ENCODE data around the gene UPF2. TPM values are rescaled to one million over a fixed set of nuclear protein-coding genes. Genes with fewer than 3 reads are reported as not detected.
A peak's percentile ranks its signal among the peaks of the same experiment; 100 is the strongest.

The UPF2 gene
- total and polyA plus RNA-seq, 4 donors, result 7.4 to 36.4 (median 13.3) TPM

DNA sequence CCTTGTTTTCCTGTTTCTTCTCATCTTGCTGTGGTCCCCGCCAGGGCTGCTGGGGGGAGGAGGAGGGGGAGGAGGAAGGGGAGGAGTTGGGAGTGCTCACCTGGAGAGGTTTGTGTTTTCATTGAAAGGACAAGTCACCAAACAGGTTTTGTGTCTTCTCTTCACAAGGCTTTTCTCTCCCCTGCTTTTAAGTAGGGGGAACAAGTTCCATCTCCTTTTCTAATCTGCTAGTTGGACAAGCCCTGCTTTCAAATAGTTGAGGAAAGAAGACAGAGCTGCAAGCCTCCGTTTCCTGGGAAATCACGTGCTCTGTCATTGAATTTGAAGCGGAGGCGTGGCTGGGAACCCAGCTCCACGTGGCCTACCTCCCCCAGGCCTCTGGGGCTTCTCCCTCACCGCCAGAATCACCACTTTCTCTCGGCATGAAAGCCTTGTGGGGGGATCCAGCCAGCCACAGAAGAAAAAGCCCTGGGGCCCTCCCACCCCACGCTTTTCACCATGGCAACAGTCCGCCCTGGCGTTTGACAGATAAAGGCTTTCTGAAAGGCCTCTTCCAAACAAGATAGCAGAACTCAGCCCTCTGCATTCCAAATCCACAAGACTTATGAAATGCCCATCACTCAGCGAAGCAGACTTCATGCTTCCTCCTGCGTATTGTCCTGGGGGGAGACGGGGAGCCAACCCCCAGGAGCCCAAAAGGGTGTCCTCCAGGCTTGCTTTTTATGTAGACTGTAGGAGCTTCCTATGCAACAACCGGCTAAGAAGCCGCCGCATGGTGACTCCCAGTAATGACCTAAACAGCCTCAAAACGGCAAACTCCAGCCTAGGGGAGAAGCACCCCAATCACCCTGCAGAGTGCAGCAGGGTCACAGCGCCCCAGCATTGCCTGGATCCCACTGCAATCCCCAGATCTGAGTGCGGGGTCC lies 167.8 kb downstream of the UPF2 start:
- peak overlapping the region in 1 of 2 donors; percentile 91 for H3K27ac ChIP-seq (ENCODE audit: low read depth in 1 of 2, low read length in 1 of 2)
- ATAC-seq (ENCODE audit: insufficient read depth, low FRiP score), result peak; percentile 44
- peaks cover 0 to 5% (median 0%) of the 10 kb centered on the region in 4 donors for H3K36me3 ChIP-seq (ENCODE audit: control insufficient read depth in 4 of 4, insufficient read depth in 4 of 4, low read length in 4 of 4)
- no peak overlapping the region for H3K9ac ChIP-seq (ENCODE audit: insufficient read depth in 1 of 2, low read length in 2 of 2)
- H3K4me1 ChIP-seq (ENCODE audit: control insufficient read depth in 5 of 5, insufficient read depth in 5 of 5, low read length in 5 of 5), result peaks cover 0 to 24% (median 16%) of the 10 kb centered on the region in 5 donors
- TF ChIP-seq, protein P1, sequence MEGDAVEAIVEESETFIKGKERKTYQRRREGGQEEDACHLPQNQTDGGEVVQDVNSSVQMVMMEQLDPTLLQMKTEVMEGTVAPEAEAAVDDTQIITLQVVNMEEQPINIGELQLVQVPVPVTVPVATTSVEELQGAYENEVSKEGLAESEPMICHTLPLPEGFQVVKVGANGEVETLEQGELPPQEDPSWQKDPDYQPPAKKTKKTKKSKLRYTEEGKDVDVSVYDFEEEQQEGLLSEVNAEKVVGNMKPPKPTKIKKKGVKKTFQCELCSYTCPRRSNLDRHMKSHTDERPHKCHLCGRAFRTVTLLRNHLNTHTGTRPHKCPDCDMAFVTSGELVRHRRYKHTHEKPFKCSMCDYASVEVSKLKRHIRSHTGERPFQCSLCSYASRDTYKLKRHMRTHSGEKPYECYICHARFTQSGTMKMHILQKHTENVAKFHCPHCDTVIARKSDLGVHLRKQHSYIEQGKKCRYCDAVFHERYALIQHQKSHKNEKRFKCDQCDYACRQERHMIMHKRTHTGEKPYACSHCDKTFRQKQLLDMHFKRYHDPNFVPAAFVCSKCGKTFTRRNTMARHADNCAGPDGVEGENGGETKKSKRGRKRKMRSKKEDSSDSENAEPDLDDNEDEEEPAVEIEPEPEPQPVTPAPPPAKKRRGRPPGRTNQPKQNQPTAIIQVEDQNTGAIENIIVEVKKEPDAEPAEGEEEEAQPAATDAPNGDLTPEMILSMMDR (IDR thresholded peaks at IDR 0.05; ENCODE audit: control extremely low read depth, extremely low read depth), result no peak
- no peaks in the 10 kb centered on the region for H3K27me3 ChIP-seq (ENCODE audit: control insufficient read depth in 3 of 3, insufficient read depth in 3 of 3, low read length in 2 of 3)
- 33 to 36% methylated on average over 20 of the region's 20 CpGs for WGBS, 2 donors
- DNase-seq, result peak; percentile 71 to 79 (median 76)
- H3K9me3 ChIP-seq (ENCODE audit: control insufficient read depth in 4 of 4, insufficient read depth in 3 of 4, low read length in 3 of 4), result no peaks in the 10 kb centered on the region
- no peak overlapping the region for H3K4me3 ChIP-seq

DNA sequence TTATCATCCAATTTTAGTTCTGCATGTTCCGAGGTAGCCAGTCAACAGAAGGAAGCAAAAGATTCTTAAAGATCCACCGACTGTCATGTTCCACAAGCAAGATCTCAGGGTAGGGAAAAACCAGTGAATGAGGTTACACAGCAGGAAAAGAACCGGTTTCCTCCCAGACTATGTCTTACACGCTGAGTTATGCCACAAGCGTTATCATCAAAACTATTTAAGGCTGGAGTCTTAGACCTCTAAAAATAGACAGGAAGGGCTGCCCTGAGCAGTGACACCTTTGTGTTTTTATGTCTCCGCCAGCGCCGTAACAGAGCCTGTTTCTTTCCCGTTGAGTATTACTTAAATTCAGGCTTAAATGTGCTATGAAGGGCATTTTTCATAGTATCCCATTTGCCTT lies 171.1 kb downstream of the UPF2 start:
- peak in 1 of 3 donors; percentile 25 for DNase-seq
- 19 to 27% methylated on average over 9 of the region's 9 CpGs for WGBS, 2 donors

DNA sequence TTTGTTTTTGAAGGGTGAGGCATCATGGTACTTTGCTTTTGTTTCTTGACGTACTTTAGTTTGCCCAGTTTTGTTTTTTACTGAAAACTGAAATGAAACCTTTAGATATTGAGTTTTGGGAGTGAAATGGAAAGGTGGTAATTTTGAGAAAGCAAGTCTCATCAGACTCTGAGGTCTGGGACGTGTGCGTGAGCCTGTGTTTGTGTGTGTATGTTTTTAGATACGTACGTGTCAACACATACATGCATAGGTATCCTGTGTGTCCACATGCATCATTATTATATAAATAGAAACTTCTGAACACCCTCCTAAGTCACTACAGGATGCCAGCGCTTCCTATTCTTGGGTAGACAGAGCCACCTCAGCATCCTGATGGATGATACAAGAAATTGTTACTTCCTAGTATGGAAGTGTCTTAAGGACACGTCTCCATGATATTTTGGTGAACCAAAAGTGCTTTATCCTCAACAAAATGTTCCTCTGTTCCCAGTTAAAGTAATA lies 171.7 kb downstream of the UPF2 start:
- Histone ChIP-seq H3K9me3 (ENCODE audit: control insufficient read depth in 4 of 4, insufficient read depth in 3 of 4, low read length in 3 of 4) (no peaks in the 10 kb centered on the region), H3K27ac (ENCODE audit: low read depth in 1 of 2, low read length in 1 of 2) (no peak overlapping the region), H3K9ac (ENCODE audit: insufficient read depth in 1 of 2, low read length in 2 of 2) (no peak overlapping the region), H3K36me3 (ENCODE audit: control insufficient read depth in 4 of 4, insufficient read depth in 4 of 4, low read length in 4 of 4) (peaks cover 0 to 13% (median 0%) of the 10 kb centered on the region in 4 donors), H3K4me1 (ENCODE audit: control insufficient read depth in 5 of 5, insufficient read depth in 5 of 5, low read length in 5 of 5) (peaks cover 0 to 25% (median 12%) of the 10 kb centered on the region in 5 donors), H3K4me3 (no peak overlapping the region), H3K27me3 (ENCODE audit: control insufficient read depth in 3 of 3, insufficient read depth in 3 of 3, low read length in 2 of 3) (peaks cover 0 to 4% (median 0%) of the 10 kb centered on the region in 3 donors)
- DNase-seq, result peak in 1 of 3 donors; percentile 14
- TF ChIP-seq, protein P1 (IDR thresholded peaks at IDR 0.05; ENCODE audit: control extremely low read depth, extremely low read depth), result no peak
- no peak for ATAC-seq (ENCODE audit: insufficient read depth, low FRiP score)
- 66 to 71% methylated on average over 7 of the region's 7 CpGs for WGBS, 2 donors

More for the DNA sequence above, 171.1 kb downstream of the UPF2 start:
- Histone ChIP-seq H3K9ac (ENCODE audit: insufficient read depth in 1 of 2, low read length in 2 of 2) (no peak overlapping the region), H3K36me3 (ENCODE audit: control insufficient read depth in 4 of 4, insufficient read depth in 4 of 4, low read length in 4 of 4) (peaks cover 0 to 13% (median 0%) of the 10 kb centered on the region in 4 donors), H3K27me3 (ENCODE audit: control insufficient read depth in 3 of 3, insufficient read depth in 3 of 3, low read length in 2 of 3) (peaks cover 0 to 4% (median 0%) of the 10 kb centered on the region in 3 donors), H3K27ac (ENCODE audit: low read depth in 1 of 2, low read length in 1 of 2) (no peak overlapping the region), H3K9me3 (ENCODE audit: control insufficient read depth in 4 of 4, insufficient read depth in 3 of 4, low read length in 3 of 4) (no peaks in the 10 kb centered on the region), H3K4me3 (no peak overlapping the region), H3K4me1 (ENCODE audit: control insufficient read depth in 5 of 5, insufficient read depth in 5 of 5, low read length in 5 of 5) (peaks cover 0 to 28% (median 16%) of the 10 kb centered on the region in 5 donors)
- no peak for ATAC-seq (ENCODE audit: insufficient read depth, low FRiP score)
- TF ChIP-seq, protein P1 (IDR thresholded peaks at IDR 0.05; ENCODE audit: control extremely low read depth, extremely low read depth), result no peak

Data from lung (tissue), 12 donors.